KMS-11 (cell line): ENCODE data around the gene ERCC6L.

Experiments used
- H2AFZ ChIP-seq: fragments of 200-600 bp; sonication (generic); 2 replicates; pipeline ENCODE4 v1.6.1; 2016; ENCODE audit warnings: antibody characterized with exemption, mixed run types, low read depth
- H3K27ac ChIP-seq: fragments of 200-600 bp; sonication (generic); 2 replicates; pipeline ENCODE4 v1.6.1; 2016; ENCODE audit warnings: mild to moderate bottlenecking, mixed run types
- H3K27me3 ChIP-seq: fragments of 200-600 bp; sonication (generic); 2 replicates; pipeline ENCODE4 v1.6.1; 2017; ENCODE audit warnings: mild to moderate bottlenecking, low read depth, mixed run types, moderate library complexity; ENCODE audit not compliant: insufficient read depth
- H3K36me3 ChIP-seq: fragments of 200-600 bp; sonication (generic); 2 replicates; pipeline ENCODE4 v1.6.1; 2017; ENCODE audit warnings: mild to moderate bottlenecking, mixed run types; ENCODE audit not compliant: insufficient read depth
- H3K4me1 ChIP-seq: fragments of 200-600 bp; sonication (generic); 2 replicates; pipeline ENCODE4 v1.6.1; 2016; ENCODE audit warnings: mild to moderate bottlenecking, low read depth, mixed run types; ENCODE audit not compliant: poor library complexity, severe bottlenecking
- H3K4me2 ChIP-seq: fragments of 200-600 bp; sonication (generic); 2 replicates; pipeline ENCODE4 v1.7.0; 2016; ENCODE audit warnings: mild to moderate bottlenecking, mixed run types
- H3K4me3 ChIP-seq: fragments of 200-600 bp; sonication (generic); IDR thresholded peaks from 2 replicates; pipeline ENCODE4 v1.6.1; 2017; ENCODE audit warnings: low read depth, low read length, mixed read lengths; ENCODE audit not compliant: insufficient read depth
- H3K79me2 ChIP-seq: fragments of 200-600 bp; sonication (generic); 2 replicates; pipeline ENCODE4 v1.6.1; 2016; ENCODE audit warnings: low read depth, mixed run types; ENCODE audit not compliant: insufficient read depth
- H3K9ac ChIP-seq: fragments of 200-600 bp; sonication (generic); 2 replicates; pipeline ENCODE4 v1.6.1; 2016; ENCODE audit warnings: mild to moderate bottlenecking, mixed run types
- H4K20me1 ChIP-seq: fragments of 200-600 bp; sonication (generic); 2 replicates; pipeline ENCODE4 v1.6.1; 2016; ENCODE audit warnings: mild to moderate bottlenecking, mixed run types; ENCODE audit not compliant: insufficient read depth
- CTCF ChIP-seq: fragments of 200-600 bp; sonication (generic); conservative IDR thresholded peaks from 2 replicates; pipeline ENCODE4 v1.6.1; 2017; ENCODE audit warnings: low read depth, mild to moderate bottlenecking, antibody characterized with exemption, low read length, moderate library complexity, mixed read lengths

Gene ERCC6L

GRCh38 chrX:72202792-72203401, 35.9 kb downstream of the ERCC6L start:
- no peak overlapping the region for H3K9ac ChIP-seq
- no peaks in the 10 kb centered on the region for H3K27me3 ChIP-seq
- no peaks in the 10 kb centered on the region for H4K20me1 ChIP-seq
- H3K4me1 ChIP-seq = no peaks in the 10 kb centered on the region
- no peak overlapping the region for H3K27ac ChIP-seq
- no peak overlapping the region for H2AFZ ChIP-seq
- H3K4me2 ChIP-seq = no peak overlapping the region
- no peaks in the 10 kb centered on the region for H3K36me3 ChIP-seq
- TF ChIP-seq CTCF = no peak
- no peak overlapping the region for H3K4me3 ChIP-seq
- no peaks in the 10 kb centered on the region for H3K79me2 ChIP-seq

GRCh38 chrX:72201836-72202536, 36.8 kb downstream of the ERCC6L start:
- no peak overlapping the region for H2AFZ ChIP-seq
- H3K27ac ChIP-seq = no peak overlapping the region
- H3K79me2 ChIP-seq = no peaks in the 10 kb centered on the region
- no peak overlapping the region for H3K4me3 ChIP-seq
- no peaks in the 10 kb centered on the region for H3K36me3 ChIP-seq
- no peak overlapping the region for H3K4me2 ChIP-seq
- no peaks in the 10 kb centered on the region for H4K20me1 ChIP-seq
- no peak overlapping the region for H3K9ac ChIP-seq
- no peaks in the 10 kb centered on the region for H3K4me1 ChIP-seq
- no peaks in the 10 kb centered on the region for H3K27me3 ChIP-seq
- no peak for TF ChIP-seq CTCF

- Histone ChIP-seq H3K79me2 (peaks cover 7% of the 10 kb centered on the region; the same call in 1 of the 2 replicates), H3K27me3 (no peaks in the 10 kb centered on the region), H3K4me1 (peaks cover 14% of the 10 kb centered on the region), H3K9ac (no peak overlapping the region), H3K36me3 (no peaks in the 10 kb centered on the region), H4K20me1 (no peaks in the 10 kb centered on the region), H2AFZ (no peak overlapping the region), H3K4me3 (no peak overlapping the region), H3K27ac (no peak overlapping the region), H3K4me2 (peak overlapping the region; percentile 51; the same call in 1 of the 2 replicates)
- TF ChIP-seq CTCF = no peak
These were observed 55.9 kb downstream of the ERCC6L start for GRCh38 chrX:72182924-72183323.

- no peaks in the 10 kb centered on the region for H3K27me3 ChIP-seq
- H3K9ac ChIP-seq = peak within 1 kb of the TSS; percentile 51
- H4K20me1 ChIP-seq = no peaks in the 10 kb centered on the region
- peaks cover 14% of the 10 kb centered on the region for H3K4me1 ChIP-seq
- no peaks in the 10 kb centered on the region for H3K36me3 ChIP-seq
- TF ChIP-seq CTCF = no peak
- H3K27ac ChIP-seq = peak within 1 kb of the TSS; percentile 75
- peak within 1 kb of the TSS; percentile 60; the same call in 1 of the 2 replicates for H2AFZ ChIP-seq
- H3K4me2 ChIP-seq = peak within 1 kb of the TSS; percentile 51
- H3K79me2 ChIP-seq = peaks cover 7% of the 10 kb centered on the region; the same call in 1 of the 2 replicates
- no peak within 1 kb of the TSS for H3K4me3 ChIP-seq
These were observed 57.4 kb downstream of the ERCC6L start, which contains the start of gene PIN4 for GRCh38 chrX:72181178-72182125. Gene PIN4 (plus strand): TSS chrX:72181757. CDS start chrX:72181786, 29 bp downstream.
